Common myeloid progenitor, CD34-positive (primary cell): ENCODE measurements around the gene PBRM1.

ENCODE experiments used
- CTCF ChIA-PET: fragments of 350-600 bp; sonication (Branson Sonifier 250); formaldehyde crosslinking; loops from one replicate; lab custom pipeline; 2021; ENCODE audit warnings: antibody characterized with exemption; lab: Charles Lee
- POLR2A ChIA-PET: fragments of 350-600 bp; sonication (Branson Sonifier 250); formaldehyde crosslinking; loops from one replicate; lab custom pipeline; 2021; ENCODE audit warnings: antibody characterized with exemption; lab: Charles Lee
- DNase-seq, 3 donors: peaks; one replicate each; pipeline versions ENCODE4 v3.0.0 to v3.0.0-alpha.2; 2013
- H3K27ac ChIP-seq, 2 experiments: 1 replicate in 1 of 2; 2 replicates in 1 of 2; pipeline ENCODE4 v1.7.0; 2013; ENCODE audit warnings: inconsistent platforms in 2 of 2, low read length in 2 of 2, mild to moderate bottlenecking in 2 of 2, low read depth in 1 of 2, moderate library complexity in 1 of 2; ENCODE audit not compliant: severe bottlenecking in 2 of 2, insufficient read depth in 1 of 2, poor library complexity in 1 of 2
- H3K27me3 ChIP-seq, 5 experiments: replicated peaks in 2 of 5; 1 replicate in 3 of 5; 2 replicates in 2 of 5; pipeline versions ENCODE4 v1.6.1 to v1.7.0; 2013; ENCODE audit warnings: low read length in 4 of 5, mild to moderate bottlenecking in 2 of 5, moderate library complexity in 2 of 5, inconsistent platforms in 1 of 5; ENCODE audit not compliant: insufficient read depth in 5 of 5, control insufficient read depth in 4 of 5
- H3K36me3 ChIP-seq, 4 experiments: 1 replicate in 2 of 4; 2 replicates in 2 of 4; pipeline versions ENCODE4 v1.6.1 to v1.7.0; 2013; ENCODE audit warnings: low read length in 3 of 4, control low read depth in 1 of 4, mild to moderate bottlenecking in 1 of 4; ENCODE audit not compliant: control insufficient read depth in 4 of 4, insufficient read depth in 4 of 4
- H3K4me1 ChIP-seq, 4 experiments: 1 replicate in 3 of 4; 2 replicates in 1 of 4; pipeline versions ENCODE4 v1.6.1 to v1.7.1; 2013; ENCODE audit warnings: low read length in 3 of 4, mild to moderate bottlenecking in 3 of 4, control low read depth in 1 of 4, inconsistent platforms in 1 of 4, moderate library complexity in 1 of 4; ENCODE audit not compliant: control insufficient read depth in 4 of 4, insufficient read depth in 4 of 4; ENCODE audit errors: control extremely low read depth in 1 of 4
- H3K4me3 ChIP-seq, 7 experiments: 1 replicate in 4 of 7; 2 replicates in 3 of 7; pipeline versions ENCODE4 v1.5.1 to v1.7.0; 2013; ENCODE audit warnings: mild to moderate bottlenecking in 7 of 7, low read length in 6 of 7, moderate library complexity in 6 of 7, inconsistent platforms in 2 of 7, low read depth in 2 of 7, control low read depth in 1 of 7; ENCODE audit not compliant: insufficient read depth in 4 of 7, control insufficient read depth in 1 of 7; ENCODE audit errors: extremely low read depth in 1 of 7
- H3K9me3 ChIP-seq, 5 experiments: 1 replicate in 4 of 5; 2 replicates in 1 of 5; pipeline versions ENCODE4 v1.6.1 to v1.7.1; 2013; ENCODE audit warnings: low read length in 4 of 5, mild to moderate bottlenecking in 2 of 5, inconsistent platforms in 1 of 5, low read depth in 1 of 5, moderate library complexity in 1 of 5; ENCODE audit not compliant: control insufficient read depth in 4 of 5, insufficient read depth in 2 of 5; ENCODE audit errors: control extremely low read depth in 1 of 5
- WGBS: methylation state at CpG from one replicate; pipeline ENCODE4 v1.1.5; 2013; ENCODE audit not compliant: insufficient coverage; 5-methylcytosine and 5-hydroxymethylcytosine counted together

The PBRM1 gene

DNA sequence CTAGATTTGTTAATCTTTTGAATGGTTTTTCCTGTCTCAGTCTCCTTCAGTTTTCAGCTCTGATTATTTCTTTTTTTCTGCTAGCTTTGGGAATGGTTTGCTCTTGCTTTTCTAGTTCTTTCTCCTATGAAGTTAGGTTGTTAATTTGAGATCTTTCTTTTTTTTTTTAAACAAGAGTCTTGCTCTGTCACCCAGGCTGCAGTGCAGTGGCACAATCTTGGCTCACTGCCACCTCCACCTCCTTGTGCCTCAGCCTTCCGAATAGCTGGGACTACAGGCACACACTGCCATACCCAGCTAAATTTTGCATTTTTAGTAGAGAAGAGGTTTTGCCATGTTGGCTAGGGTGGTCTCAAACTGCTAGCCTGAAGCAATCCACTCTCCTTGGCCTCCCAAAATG is 92.6 kb downstream of the PBRM1 start:
- H3K9me3 ChIP-seq = peaks cover 0 to 2% (median 0%) of the 10 kb centered on the region in 5 experiments
- no peak overlapping the region for H3K27ac ChIP-seq
- ChIA-PET POLR2A (no interaction called here), CTCF (interaction anchor here (0.7 to 1.3 kb wide), 3 partner anchors 10 to 33 kb away, joined by 3 read pairs; no protein-coding TSS in a partner anchor)
- H3K4me1 ChIP-seq = no peaks in the 10 kb centered on the region
- DNase-seq = no peak
- H3K36me3 ChIP-seq = peaks cover 10 to 34% (median 20%) of the 10 kb centered on the region in 4 experiments
- H3K27me3 ChIP-seq = no peaks in the 10 kb centered on the region
- no peak overlapping the region for H3K4me3 ChIP-seq
- WGBS = no CpG with 5 or more reads among the region's 1 CpG

DNA sequence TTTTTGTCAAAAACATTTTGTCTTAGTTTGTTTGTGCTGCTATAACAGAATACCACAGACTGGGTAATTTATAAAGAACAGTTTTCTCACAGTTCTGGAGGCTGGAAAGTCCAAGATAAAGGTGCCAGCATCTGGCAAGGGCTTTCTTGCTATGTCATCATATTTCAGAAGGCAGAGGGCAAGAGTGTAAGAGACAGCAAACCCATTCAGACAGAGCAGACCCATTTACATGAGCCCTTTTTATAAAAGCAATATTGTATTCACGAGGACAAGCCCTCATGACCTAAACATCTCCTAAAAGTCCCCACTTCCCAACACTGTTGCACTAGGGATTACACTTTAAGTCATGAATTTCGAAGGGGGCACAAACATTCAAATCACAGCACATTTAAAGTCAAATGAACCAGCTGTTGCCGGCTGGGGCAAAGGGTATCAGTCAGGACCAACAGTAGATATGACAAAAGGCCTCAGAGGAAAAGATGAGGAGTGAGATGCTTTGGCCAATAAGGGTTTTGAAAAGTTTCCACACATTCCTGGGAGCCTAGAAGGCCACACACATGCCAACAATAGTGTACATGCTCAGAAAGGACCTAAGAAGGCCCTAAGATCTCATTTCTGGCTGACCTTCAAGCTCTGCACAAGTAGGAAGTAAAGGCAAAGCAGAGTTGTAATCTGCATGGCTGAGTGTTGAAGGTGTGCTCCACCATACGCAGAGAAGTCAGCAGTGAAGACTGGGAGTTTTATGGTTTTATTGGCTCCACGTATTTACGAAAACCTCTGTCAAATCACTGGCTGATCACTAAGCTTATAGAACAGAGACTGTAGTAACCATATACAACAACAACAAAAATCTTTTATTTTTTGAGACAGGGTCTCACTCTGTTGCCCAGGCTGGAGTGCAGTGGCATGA is 111.4 kb downstream of the PBRM1 start:
- Histone ChIP-seq H3K27ac (no peak overlapping the region), H3K27me3 (no peaks in the 10 kb centered on the region), H3K4me3 (no peak overlapping the region), H3K9me3 (no peaks in the 10 kb centered on the region), H3K4me1 (no peaks in the 10 kb centered on the region), H3K36me3 (peaks cover 18 to 58% (median 36%) of the 10 kb centered on the region in 4 experiments)
- DNase-seq = no peak
- ChIA-PET CTCF (interaction anchor here (1.4 to 1.6 kb wide), 2 partner anchors 12 to 103 kb away, joined by 3 to 4 read pairs; no protein-coding TSS in a partner anchor), POLR2A (no interaction called here)
- WGBS = 93% methylated on average over 4 of the region's 6 CpGs

DNA sequence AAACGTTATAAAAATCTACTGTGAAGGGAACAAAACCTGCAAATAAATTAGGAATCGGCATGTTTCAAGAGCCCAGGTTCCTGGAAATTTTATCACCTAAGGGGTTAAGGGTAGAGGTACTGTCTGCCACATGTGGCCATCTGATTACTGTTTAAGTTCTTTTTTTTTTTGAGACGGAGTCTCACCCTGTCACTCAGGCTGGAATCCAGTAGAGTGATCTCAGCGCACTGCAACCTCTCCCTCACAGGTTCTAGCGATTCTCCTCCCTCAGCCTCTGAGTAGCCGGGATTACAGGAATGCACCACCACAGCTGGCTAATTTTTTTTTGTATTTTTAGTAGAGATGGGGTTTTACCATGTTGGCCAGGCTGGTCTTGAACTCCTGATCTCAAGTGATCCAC is 113.5 kb downstream of the PBRM1 start:
- no peak for DNase-seq
- H3K27me3 ChIP-seq = no peaks in the 10 kb centered on the region
- peaks cover 10 to 42% (median 20%) of the 10 kb centered on the region in 4 experiments for H3K36me3 ChIP-seq
- no peak overlapping the region for H3K27ac ChIP-seq
- ChIA-PET CTCF (no interaction called here), POLR2A (no interaction called here)
- no peaks in the 10 kb centered on the region for H3K4me1 ChIP-seq
- H3K4me3 ChIP-seq = no peak overlapping the region
- no peaks in the 10 kb centered on the region for H3K9me3 ChIP-seq
- 50% methylated on average over 1 of the region's 6 CpGs for WGBS

DNA sequence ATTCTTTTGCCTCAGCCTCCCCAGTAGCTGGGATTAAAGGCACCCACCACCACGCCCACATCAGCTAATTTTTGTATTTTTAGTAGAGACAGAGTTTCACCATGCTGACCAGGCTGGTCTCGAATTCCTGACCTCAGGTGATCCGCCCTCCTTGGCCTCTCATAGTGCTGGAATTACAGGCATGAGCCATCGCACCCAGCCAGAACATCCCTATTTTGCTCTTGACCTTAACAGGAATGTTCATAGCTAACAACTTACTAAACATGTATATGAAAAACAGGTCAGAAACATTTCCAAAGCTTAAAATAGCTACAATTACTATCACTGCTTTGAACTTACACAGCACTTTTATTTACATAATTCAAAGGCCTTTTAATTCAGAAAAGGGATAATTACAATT is 115.6 kb downstream of the PBRM1 start:
- DNase-seq = no peak
- no peaks in the 10 kb centered on the region for H3K9me3 ChIP-seq
- H3K36me3 ChIP-seq = peaks cover 6 to 33% (median 18%) of the 10 kb centered on the region in 4 experiments
- 100% methylated on average over 3 of the region's 4 CpGs for WGBS
- ChIA-PET CTCF (interaction anchor here (0.8 to 1.1 kb wide), 3 partner anchors 9 to 102 kb away, joined by 3 read pairs; no protein-coding TSS in a partner anchor), POLR2A (no interaction called here)
- H3K27me3 ChIP-seq = no peaks in the 10 kb centered on the region
- no peak overlapping the region for H3K27ac ChIP-seq
- H3K4me1 ChIP-seq = no peaks in the 10 kb centered on the region
- no peak overlapping the region for H3K4me3 ChIP-seq

DNA sequence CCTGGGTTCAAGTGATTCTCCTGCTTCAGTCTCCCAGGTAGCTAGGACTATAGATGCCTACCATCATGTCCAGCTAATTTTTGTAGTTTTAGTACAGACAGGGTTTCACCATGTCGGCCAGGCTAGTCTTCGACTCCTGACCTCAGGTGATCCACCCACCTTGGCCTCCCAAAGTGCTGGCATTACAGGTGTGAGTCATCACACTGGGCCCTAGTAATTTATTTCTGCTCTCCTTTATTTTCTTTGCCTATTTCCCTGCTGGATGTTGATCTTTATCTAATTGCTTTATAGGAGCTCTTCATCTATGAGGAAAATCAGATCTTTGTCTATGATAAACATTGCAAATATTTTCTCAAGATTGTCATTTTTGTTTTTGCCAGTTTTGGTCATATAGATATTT is 117.6 kb downstream of the PBRM1 start:
- Histone ChIP-seq H3K9me3 (no peaks in the 10 kb centered on the region), H3K4me1 (no peaks in the 10 kb centered on the region), H3K4me3 (no peak overlapping the region), H3K27me3 (no peaks in the 10 kb centered on the region), H3K36me3 (peaks cover 12 to 28% (median 18%) of the 10 kb centered on the region in 4 experiments), H3K27ac (no peak overlapping the region)
- WGBS = no CpG with 5 or more reads among the region's 2 CpGs
- DNase-seq = no peak
- CTCF ChIA-PET = interaction anchor here (1.5 kb wide), 1 partner anchor 111 kb away, joined by 3 read pairs; no protein-coding TSS in a partner anchor
- POLR2A ChIA-PET = interaction anchor here (0.6 kb wide), 1 partner anchor 13 kb away, joined by 4 read pairs; no protein-coding TSS in a partner anchor

DNA sequence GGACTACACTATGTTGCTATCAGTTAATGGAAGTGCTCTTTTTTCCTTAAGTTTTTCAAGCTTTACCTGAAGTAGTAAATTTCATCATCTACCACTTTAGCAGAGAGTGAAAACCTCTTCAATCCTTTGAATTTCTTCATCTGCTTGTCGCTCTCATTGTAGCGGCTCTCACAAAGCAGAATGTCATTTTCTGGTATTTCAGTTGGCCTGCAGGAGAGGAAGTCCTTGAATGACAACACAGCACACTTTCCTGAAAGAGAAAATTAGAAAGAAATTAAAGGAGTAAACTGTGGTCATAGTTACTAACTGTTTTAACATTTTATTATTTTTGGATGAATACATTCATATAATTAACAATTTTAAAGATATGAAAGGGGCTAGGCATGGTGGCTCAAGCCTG is 121.7 kb downstream of the PBRM1 start:
- H3K36me3 ChIP-seq = peaks cover 22 to 54% (median 35%) of the 10 kb centered on the region in 4 experiments
- WGBS = 83% methylated on average over 1 of the region's 2 CpGs
- ChIA-PET CTCF (interaction anchor here (1.6 to 6.6 kb wide), 2 partner anchors 92 to 226 kb away, joined by 3 to 39 read pairs; no protein-coding TSS in a partner anchor), POLR2A (no interaction called here)
- no peak for DNase-seq
- no peak overlapping the region for H3K4me3 ChIP-seq
- no peak overlapping the region for H3K27ac ChIP-seq
- H3K27me3 ChIP-seq = no peaks in the 10 kb centered on the region
- H3K4me1 ChIP-seq = peaks cover 0 to 7% (median 3%) of the 10 kb centered on the region in 4 experiments
- H3K9me3 ChIP-seq = no peaks in the 10 kb centered on the region
